Peyer's patch (tissue), 4 donors: ENCODE measurements around the gene GPX3.

ENCODE experiments used
- CTCF ChIP-seq, 6 experiments: fragments of 450-650 bp in 4 of 6; fragments of 200-600 bp in 2 of 6; sonication (generic) in 1 of 6; IDR thresholded peaks; one replicate each; pipeline ENCODE4 v1.5.1; 2017 to 2019; ENCODE audit warnings: antibody characterized with exemption in 6 of 6, mild to moderate bottlenecking in 3 of 6, moderate library complexity in 1 of 6
- POLR2A ChIP-seq, 2 donors: fragments of 450-650 bp; IDR thresholded peaks; one replicate each; pipeline ENCODE4 v1.5.1; 2017; ENCODE audit warnings: antibody characterized with exemption in 2 of 2, mild to moderate bottlenecking in 2 of 2, moderate library complexity in 2 of 2

GRCh38 chr5:151029179-151030055 is 9.0 kb downstream of the GPX3 start:
- TF ChIP-seq POLR2A (IDR thresholded peaks at IDR 0.05) (no peak), CTCF (IDR thresholded peaks at IDR 0.05) (no peak)
